ENCODE results near the gene UQCRC2.

DNA sequence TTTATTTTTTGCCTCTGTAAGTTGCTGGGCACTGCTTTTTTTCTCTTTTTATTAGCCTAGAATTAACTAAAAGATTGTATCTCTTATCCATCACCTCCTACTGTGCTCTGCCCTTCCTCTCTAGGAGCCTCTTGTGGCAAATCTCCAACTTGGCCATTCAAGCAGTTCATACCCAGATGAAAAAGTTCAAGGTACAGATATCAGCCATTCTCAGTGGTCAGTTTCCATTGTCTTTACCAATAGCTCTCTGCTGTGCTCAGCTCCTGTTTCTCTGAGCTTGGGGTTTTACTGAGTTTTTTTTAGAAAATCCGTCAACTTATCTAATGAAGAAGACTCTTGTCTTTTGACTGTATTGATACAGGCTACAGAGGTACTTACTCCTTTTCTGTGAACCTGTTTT is 70.3 kb downstream of the UQCRC2 start:
- TF ChIP-seq, protein P1, sequence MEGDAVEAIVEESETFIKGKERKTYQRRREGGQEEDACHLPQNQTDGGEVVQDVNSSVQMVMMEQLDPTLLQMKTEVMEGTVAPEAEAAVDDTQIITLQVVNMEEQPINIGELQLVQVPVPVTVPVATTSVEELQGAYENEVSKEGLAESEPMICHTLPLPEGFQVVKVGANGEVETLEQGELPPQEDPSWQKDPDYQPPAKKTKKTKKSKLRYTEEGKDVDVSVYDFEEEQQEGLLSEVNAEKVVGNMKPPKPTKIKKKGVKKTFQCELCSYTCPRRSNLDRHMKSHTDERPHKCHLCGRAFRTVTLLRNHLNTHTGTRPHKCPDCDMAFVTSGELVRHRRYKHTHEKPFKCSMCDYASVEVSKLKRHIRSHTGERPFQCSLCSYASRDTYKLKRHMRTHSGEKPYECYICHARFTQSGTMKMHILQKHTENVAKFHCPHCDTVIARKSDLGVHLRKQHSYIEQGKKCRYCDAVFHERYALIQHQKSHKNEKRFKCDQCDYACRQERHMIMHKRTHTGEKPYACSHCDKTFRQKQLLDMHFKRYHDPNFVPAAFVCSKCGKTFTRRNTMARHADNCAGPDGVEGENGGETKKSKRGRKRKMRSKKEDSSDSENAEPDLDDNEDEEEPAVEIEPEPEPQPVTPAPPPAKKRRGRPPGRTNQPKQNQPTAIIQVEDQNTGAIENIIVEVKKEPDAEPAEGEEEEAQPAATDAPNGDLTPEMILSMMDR (IDR thresholded peaks at IDR 0.05): no peak
- no peak for TF ChIP-seq POLR2A (IDR thresholded peaks at IDR 0.05)
- TF ChIP-seq EP300 (IDR thresholded peaks at IDR 0.05): no peak
